ENCODE data around the gene CSRNP2. TPM values are rescaled to one million over a fixed set of nuclear protein-coding genes. Genes with fewer than 3 reads are reported as not detected.

Gene CSRNP2
- total and polyA plus RNA-seq, 2 of the 13 experiments (the other 11 are each of a cell fraction or from before 2014, with no cell fraction given) = 4.8 to 7.3 TPM

GRCh38 chr12:51083126-51083833, at the start of gene CSRNP2 (continued):
- peak; percentile 93 for TF ChIP-seq ZFY (CRISPR knock-in tag; IDR thresholded peaks at IDR 0.05)
- no peak for TF ChIP-seq ZBTB33 (CRISPR knock-in tag; IDR thresholded peaks at IDR 0.05)
- TF ChIP-seq FOXK1 (CRISPR knock-in tag; IDR thresholded peaks at IDR 0.05; ENCODE audit: borderline replicate concordance, low read depth) = peak; percentile 53; the same call in 1 of the 2 replicates
- TF ChIP-seq PTBP1 (IDR thresholded peaks at IDR 0.05; ENCODE audit: low read depth, low read length, poor library complexity, severe bottlenecking) = no peak
- TF ChIP-seq ZNF577 (CRISPR knock-in tag; IDR thresholded peaks at IDR 0.05; ENCODE audit: borderline replicate concordance, low read depth) = 0 out of 2 replicates have a peak, but pooled peaks have one; percentile 27
- 0 out of 2 replicates have a peak, but pooled peaks have one; percentile 45 for TF ChIP-seq AHR (CRISPR knock-in tag; IDR thresholded peaks at IDR 0.05)
- no peak for TF ChIP-seq PLSCR1 (CRISPR knock-in tag; IDR thresholded peaks at IDR 0.05; ENCODE audit: borderline replicate concordance)
- TF ChIP-seq ZNF121 (CRISPR knock-in tag; IDR thresholded peaks at IDR 0.05) = no peak
- no peak for TF ChIP-seq HIC2 (CRISPR knock-in tag; IDR thresholded peaks at IDR 0.05; ENCODE audit: low read depth)
- peak; percentile 61; the same call in 1 of the 2 replicates for TF ChIP-seq BRF2 (CRISPR knock-in tag; IDR thresholded peaks at IDR 0.05)
- no peak for TF ChIP-seq ZMYM3 (CRISPR knock-in tag; IDR thresholded peaks at IDR 0.05)
- TF ChIP-seq BRD4 (CRISPR knock-in tag; IDR thresholded peaks at IDR 0.05) = no peak
- no peak for TF ChIP-seq ZNF784 (CRISPR knock-in tag; IDR thresholded peaks at IDR 0.05; ENCODE audit: borderline replicate concordance)
- TF ChIP-seq SAFB2 (CRISPR knock-in tag; IDR thresholded peaks at IDR 0.05; ENCODE audit: borderline replicate concordance, low read depth) = peak; percentile 75
- peak; percentile 68; the same call in 1 of the 2 replicates for TF ChIP-seq ERF (CRISPR knock-in tag; IDR thresholded peaks at IDR 0.05)
- TF ChIP-seq FOXM1 (CRISPR knock-in tag; IDR thresholded peaks at IDR 0.05) = no peak
- no peak for TF ChIP-seq FOXO4 (CRISPR knock-in tag; conservative IDR thresholded peaks at IDR 0.05)
- TF ChIP-seq ZNF782 (CRISPR knock-in tag; IDR thresholded peaks at IDR 0.05; ENCODE audit: borderline replicate concordance) = no peak; the same call in 1 of the 2 replicates
- peak; percentile 81 for TF ChIP-seq CREB3 (CRISPR knock-in tag; IDR thresholded peaks at IDR 0.05)

Data from HepG2 (cell line).